Hematopoietic multipotent progenitor cell treated with erythropoietin and hydrocortisone succinate and interleukin-3 and kit ligand, for 17 days (in vitro differentiated cells): ENCODE measurements around the gene ELMOD3.
"Not testable (repeated sequence)": the region's sequence is repeated elsewhere in the genome, so short reads cannot be mapped to it uniquely, and the experiment has no call there.

Source experiments
- DNase-seq: peaks from one replicate; pipeline ENCODE4 v3.0.0-alpha.2; 2015; ENCODE audit warnings: low spot score

Gene ELMOD3

GRCh38 chr2:85329701-85330100 lies 24.9 kb upstream of the ELMOD3 start:
- not testable (repeated sequence) for DNase-seq

DNA sequence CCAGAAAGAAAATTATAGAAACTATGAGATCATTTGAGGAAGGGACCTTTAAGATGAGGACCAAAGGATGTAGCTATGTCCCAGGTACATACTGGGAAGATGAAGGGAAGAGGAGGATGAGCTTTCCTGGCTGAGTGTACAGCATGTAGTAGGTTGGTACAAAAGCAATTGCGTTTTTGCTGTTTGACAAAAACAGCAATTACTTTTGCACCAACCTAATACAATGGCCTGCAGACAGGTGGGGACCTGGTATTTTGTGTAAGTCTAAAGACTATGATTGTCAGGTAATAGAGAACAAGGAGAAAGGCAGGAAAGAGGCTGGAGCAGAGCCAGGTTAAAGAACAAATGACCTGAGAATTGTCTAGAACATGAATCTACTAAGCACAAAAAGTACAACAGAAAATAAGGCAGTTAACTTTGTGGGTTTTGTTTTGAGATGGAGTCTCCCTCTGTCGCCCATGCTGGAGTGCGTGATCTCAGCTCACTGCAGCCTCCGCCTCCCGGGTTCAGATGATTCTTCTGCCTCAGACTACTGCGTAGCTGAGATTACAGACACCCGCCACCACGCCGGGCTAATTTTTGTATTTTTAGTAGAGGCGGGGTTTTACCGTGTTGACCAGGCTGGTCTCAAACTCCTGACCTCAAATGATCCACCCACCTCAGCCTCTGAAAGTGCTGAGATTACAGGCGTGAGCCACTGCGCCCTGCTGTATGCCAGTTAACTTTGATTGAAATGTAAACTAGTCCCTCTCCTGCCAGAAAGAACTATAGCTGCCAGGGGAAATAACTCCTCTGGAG lies 23.5 kb upstream of the ELMOD3 start:
- DNase-seq, result no peak

DNA sequence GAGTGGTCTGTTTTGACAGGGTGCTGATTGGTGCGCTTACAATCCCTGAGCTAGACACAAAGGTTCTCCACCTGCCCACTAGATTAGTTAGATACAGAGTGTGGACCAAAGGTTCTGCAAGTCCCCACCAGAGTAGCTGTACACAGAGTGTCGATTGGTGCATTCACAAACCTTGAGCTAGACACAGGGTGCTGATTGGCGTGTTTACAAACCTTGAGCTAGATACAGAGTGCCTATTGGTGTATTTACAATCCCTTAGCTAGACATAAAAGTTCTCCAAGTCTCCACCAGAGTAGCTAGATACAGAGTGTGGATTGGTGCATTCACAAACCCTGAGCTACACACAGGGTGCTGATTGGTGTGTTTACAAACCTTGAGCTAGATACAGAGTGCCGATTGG lies 20.7 kb upstream of the ELMOD3 start:
- DNase-seq, result not testable (repeated sequence)

DNA sequence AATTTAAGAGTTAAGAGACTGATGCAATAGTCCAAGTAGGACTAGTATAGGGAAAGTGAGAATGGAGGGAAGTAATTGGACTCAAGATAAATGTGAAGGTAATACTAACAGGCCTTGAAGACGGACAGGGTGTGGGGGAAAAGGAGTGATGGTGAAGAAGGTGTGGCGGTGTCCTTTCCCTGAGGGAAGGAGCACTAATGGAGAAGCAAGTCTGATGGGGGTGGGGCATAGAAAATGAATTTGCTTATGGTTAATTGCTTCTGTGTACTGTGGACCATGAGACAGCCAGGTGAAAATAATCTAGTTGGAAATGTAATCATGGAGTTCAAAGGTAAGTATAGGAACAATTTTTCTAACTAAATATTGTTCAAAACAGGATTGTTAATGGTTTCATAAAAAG lies 19.6 kb upstream of the ELMOD3 start:
- no peak for DNase-seq

- no peak for DNase-seq
These were observed 14.3 kb upstream of the ELMOD3 start for GRCh38 chr2:85340034-85340892.

GRCh38 chr2:85341269-85342029 lies 13.1 kb upstream of the ELMOD3 start:
- no peak for DNase-seq

- no peak for DNase-seq
These were observed 12.4 kb upstream of the ELMOD3 start for GRCh38 chr2:85342156-85342555.

GRCh38 chr2:85343207-85343895 lies 11.2 kb upstream of the ELMOD3 start:
- not testable (repeated sequence) for DNase-seq

- DNase-seq, result no peak
These were observed 10.1 kb upstream of the ELMOD3 start for GRCh38 chr2:85344356-85344954.

DNA sequence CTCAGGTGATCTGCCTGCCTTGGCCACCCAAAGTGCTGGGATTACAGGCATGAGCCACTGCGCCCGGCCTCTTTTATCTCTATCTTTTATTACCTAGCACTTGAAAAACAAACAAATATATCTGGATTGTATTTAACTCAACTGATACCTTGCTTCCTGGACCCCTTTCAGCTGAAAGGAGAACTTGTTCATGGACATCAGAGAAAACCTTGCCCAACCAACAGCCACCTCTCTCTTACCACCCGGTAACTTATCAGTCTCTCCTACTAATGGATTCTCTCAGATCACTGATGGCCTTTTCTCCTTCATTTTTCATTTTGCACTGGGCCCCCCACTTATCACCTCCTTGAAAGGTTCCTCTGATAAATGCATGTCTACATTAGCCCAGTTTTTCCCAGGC lies 7.0 kb upstream of the ELMOD3 start:
- DNase-seq, result no peak

- DNase-seq, result peak; percentile 31
These were observed 688 bp upstream of the ELMOD3 start for GRCh38 chr2:85353876-85354285.

GRCh38 chr2:85355073-85355410 lies 473 bp downstream of the ELMOD3 start:
- no peak for DNase-seq

DNA sequence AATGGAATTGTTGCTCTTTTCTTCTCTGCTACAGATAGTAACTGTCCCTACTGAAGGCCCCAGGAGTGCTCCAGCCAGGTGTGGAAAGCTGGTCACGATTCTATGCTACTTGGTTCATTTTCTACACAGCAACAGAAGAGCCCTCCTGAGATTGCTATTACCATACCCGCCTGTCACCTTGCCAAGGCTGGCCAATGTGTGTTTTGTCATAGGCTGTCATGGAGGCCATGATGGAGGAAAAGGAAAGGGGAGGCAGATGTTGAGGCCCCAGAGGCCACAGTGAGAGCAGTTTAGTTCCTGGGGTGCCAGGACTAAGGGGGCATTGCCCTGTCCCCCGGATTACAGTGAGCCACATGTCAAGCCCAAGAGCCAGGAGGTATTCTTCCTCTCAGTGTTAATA lies 952 bp downstream of the ELMOD3 start:
- DNase-seq, result no peak

- no peak for DNase-seq
These were observed 1.6 kb downstream of the ELMOD3 start for GRCh38 chr2:85356186-85356585.

DNA sequence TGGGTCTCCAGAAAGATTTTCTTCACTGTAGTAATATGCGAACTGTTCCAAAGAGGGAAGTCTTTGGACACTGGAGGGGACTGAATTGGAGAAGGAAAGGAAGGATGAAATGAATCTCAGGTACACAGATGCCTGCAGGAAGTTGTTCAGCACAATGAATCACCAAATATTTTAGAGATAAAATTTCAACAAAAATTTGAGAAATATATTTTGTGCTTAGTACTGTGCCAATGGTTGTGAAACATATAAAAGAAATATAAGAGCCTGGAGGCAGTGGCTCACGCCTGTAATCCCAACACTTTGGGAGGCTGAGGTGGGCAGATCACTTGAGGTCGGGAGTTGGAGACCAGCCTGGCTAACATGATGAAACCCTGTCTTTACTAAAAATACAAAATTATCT lies 3.2 kb downstream of the ELMOD3 start:
- DNase-seq, result no peak

DNA sequence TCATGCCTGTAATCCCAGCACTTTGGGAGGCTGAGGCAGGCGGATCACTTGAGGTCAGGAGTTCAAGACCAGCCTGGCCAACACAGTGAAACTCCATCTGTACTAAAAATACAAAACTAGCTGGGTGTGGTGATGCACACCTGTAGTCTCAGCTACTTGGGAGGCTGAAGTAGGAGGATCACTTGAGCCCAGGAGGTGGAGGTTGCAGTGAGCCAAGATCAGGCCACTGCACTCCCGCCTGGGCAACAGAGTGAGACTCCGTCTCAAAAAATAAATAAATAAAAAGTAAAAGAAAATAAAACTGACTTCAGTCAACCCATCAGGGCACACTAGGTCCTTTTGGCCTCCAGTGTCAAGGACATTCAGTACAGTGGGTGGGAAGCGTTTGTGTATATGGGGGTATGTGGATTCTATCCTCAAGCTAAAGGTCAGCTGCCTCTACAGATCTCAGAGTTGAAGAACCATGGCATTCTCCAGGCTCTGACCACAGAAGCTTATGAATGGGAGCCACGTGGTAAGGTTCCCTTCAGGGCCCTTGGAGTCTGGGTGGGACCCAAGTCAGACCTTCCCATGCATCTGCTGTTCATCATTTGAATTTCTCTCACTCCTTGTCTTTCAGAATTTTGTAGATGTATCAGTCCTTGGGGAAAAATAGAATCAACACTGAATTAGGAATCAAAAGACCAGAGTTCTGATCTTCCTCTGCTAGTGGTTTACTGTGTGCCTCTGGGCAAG lies 8.3 kb downstream of the ELMOD3 start:
- not testable (repeated sequence) for DNase-seq

- no peak for DNase-seq
These were observed 12.6 kb downstream of the ELMOD3 start for GRCh38 chr2:85367180-85367579.

DNA sequence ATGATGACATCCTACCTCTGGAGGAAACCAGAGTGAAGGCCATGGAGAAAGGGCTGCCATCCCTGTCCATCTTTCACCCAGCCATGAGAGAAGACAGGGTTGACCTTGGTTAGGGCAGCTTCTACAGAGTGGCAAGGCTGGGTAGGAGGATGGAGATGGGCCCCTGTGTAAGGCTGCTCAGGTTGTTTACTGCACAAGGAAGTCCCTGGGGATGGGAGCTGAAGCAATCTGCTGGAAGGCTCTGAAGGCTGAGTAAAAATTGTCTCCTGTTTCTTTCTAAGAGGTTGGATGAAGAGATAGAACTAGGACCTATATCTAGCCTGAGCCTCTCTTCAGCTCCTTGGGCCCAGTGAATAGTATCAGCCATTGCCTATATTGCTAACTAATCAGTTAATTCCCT lies 14.4 kb downstream of the ELMOD3 start:
- no peak for DNase-seq

DNA sequence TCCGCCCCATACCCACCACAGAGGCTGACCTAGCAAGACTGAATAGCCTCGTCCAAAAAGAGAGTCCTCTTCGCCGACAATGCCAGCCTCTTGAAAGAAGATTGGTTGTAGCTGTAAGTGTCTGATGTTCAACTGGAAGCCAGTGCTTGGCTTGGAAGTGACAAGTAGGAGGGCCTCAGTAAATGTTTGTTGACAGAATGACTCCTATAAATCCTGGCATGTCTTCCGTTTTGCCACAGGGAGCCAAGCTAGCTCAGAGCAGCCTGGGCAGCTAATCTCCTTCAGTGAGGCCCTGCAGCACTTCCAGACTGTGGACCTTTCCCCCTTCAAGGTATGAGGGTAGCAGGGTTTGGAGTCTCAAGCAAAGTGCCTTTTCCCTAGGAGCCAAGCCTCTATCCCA lies 14.9 kb downstream of the ELMOD3 start:
- DNase-seq, result no peak

- no peak for DNase-seq
These were observed 16.5 kb downstream of the ELMOD3 start for GRCh38 chr2:85371045-85371444.
